DND-41 (cell line): ENCODE data around the gene SF3B5.
"Not testable (repeated sequence)": the region's sequence is repeated elsewhere in the genome, so short reads cannot be mapped to it uniquely, and the experiment has no call there.

Experiments used
- ATAC-seq: fragments of 200-7000 bp; cut with Tn5 transposase; 3 replicates; pipeline ENCODE4 v1.9.1; 2021; ENCODE audit warnings: low read depth; ENCODE audit not compliant: insufficient read depth
- DNase-seq: peaks from one replicate; pipeline ENCODE4 v3.0.0-alpha.2; 2020
- H2AFZ ChIP-seq: 2 replicates; pipeline ENCODE4 v1.6.0; 2012; ENCODE audit warnings: low read depth, low read length
- H3K27ac ChIP-seq: 2 replicates; pipeline ENCODE4 v1.5.1; 2012; ENCODE audit warnings: low read length, inconsistent platforms
- H3K27me3 ChIP-seq: fragments of 200-600 bp; sonication (generic); 2 replicates; pipeline ENCODE4 v1.6.0; 2012; ENCODE audit warnings: low read length, mild to moderate bottlenecking, inconsistent platforms; ENCODE audit not compliant: insufficient read depth, poor library complexity
- H3K36me3 ChIP-seq: 2 replicates; pipeline ENCODE4 v1.5.1; 2012; ENCODE audit warnings: low read length, inconsistent platforms; ENCODE audit not compliant: insufficient read depth
- H3K4me1 ChIP-seq: 2 replicates; pipeline ENCODE4 v1.5.1; 2012; ENCODE audit warnings: mild to moderate bottlenecking, low read length; ENCODE audit not compliant: insufficient read depth
- H3K4me2 ChIP-seq: 2 replicates; pipeline ENCODE4 v1.6.0; 2012; ENCODE audit warnings: mild to moderate bottlenecking, moderate library complexity, low read length, inconsistent platforms; ENCODE audit not compliant: insufficient read depth
- H3K4me3 ChIP-seq, 2 experiments: fragments of 200-600 bp in 1 of 2; shearing (Covaris generic) in 1 of 2; 2 replicates each; pipeline ENCODE4 v1.5.1; 2012 to 2016; ENCODE audit warnings: inconsistent platforms in 2 of 2, low read length in 2 of 2, mild to moderate bottlenecking in 2 of 2, low read depth in 1 of 2, moderate library complexity in 1 of 2
- H3K79me2 ChIP-seq: 2 replicates; pipeline ENCODE4 v1.6.0; 2012; ENCODE audit warnings: low read length, inconsistent platforms; ENCODE audit not compliant: insufficient read depth
- H3K9ac ChIP-seq: 2 replicates; pipeline ENCODE4 v1.6.0; 2012; ENCODE audit warnings: low read depth, mild to moderate bottlenecking, inconsistent platforms, low read length, moderate library complexity
- H3K9me3 ChIP-seq: 2 replicates; pipeline ENCODE4 v1.5.1; 2012; ENCODE audit warnings: low read length, moderate library complexity, mild to moderate bottlenecking, inconsistent platforms; ENCODE audit not compliant: insufficient read depth, severe bottlenecking
- H4K20me1 ChIP-seq: 2 replicates; pipeline ENCODE4 v1.6.0; 2012; ENCODE audit warnings: low read length; ENCODE audit not compliant: insufficient read depth

SF3B5 gene

GRCh38 chr6:144044989-144045388 lies 50.4 kb downstream of the SF3B5 start:
- not testable (repeated sequence) for H3K9ac ChIP-seq, H3K79me2 ChIP-seq, H3K27ac ChIP-seq, DNase-seq, H3K9me3 ChIP-seq, ATAC-seq, H4K20me1 ChIP-seq, H2AFZ ChIP-seq, H3K4me3 ChIP-seq, H3K36me3 ChIP-seq, H3K4me1 ChIP-seq, H3K27me3 ChIP-seq, H3K4me2 ChIP-seq
